H1 (cell line): ENCODE data around the gene TBC1D2B. TPM values are rescaled to one million over a fixed set of nuclear protein-coding genes. Genes with fewer than 3 reads are reported as not detected.

Experiments used
- CTCF ChIA-PET: fragments of 300-600 bp; sonication (Branson Sonifier 250); formaldehyde crosslinking; loops from one replicate; lab custom pipeline; 2021; ENCODE audit not compliant: partially characterized antibody; lab: Charles Lee
- POLR2A ChIA-PET: fragments of 300-600 bp; sonication (Branson Sonifier 250); formaldehyde crosslinking; loops from one replicate; lab custom pipeline; 2021; ENCODE audit warnings: inconsistent platforms; ENCODE audit not compliant: partially characterized antibody; lab: Charles Lee
- DNase-seq, 2 experiments: peaks; one replicate each; pipeline versions ENCODE4 v3.0.0 to v3.0.0-alpha.2; 2010 to 2022; ENCODE audit warnings: low spot score in 2 of 2, low read depth in 1 of 2, mixed read lengths in 1 of 2
- FAIRE-seq: peaks from 2 replicates; lab custom pipeline; 2011; peaks lifted over from hg19 to GRCh38; lab: Jason Lieb, UNC
- H2AFZ ChIP-seq: 2 replicates; pipeline ENCODE4 v1.8.1; 2012; ENCODE audit warnings: low read length, inconsistent platforms
- H2AK5ac ChIP-seq: 2 replicates; pipeline ENCODE4 v1.6.1; 2013; ENCODE audit warnings: low read depth, low read length
- H2BK120ac ChIP-seq: replicated peaks from 2 replicates; pipeline ENCODE3; 2013; ENCODE audit warnings: low read depth, low read length, inconsistent platforms
- H2BK12ac ChIP-seq: 2 replicates; pipeline ENCODE4 v1.6.1; 2013; ENCODE audit warnings: low read depth, low read length
- H2BK15ac ChIP-seq: 2 replicates; pipeline ENCODE4 v1.6.1; 2013; ENCODE audit warnings: low read length
- H2BK20ac ChIP-seq: 2 replicates; pipeline ENCODE4 v1.6.1; 2013; ENCODE audit warnings: low read length
- H2BK5ac ChIP-seq: 2 replicates; pipeline ENCODE4 v1.6.1; 2013; ENCODE audit warnings: low read depth, low read length
- H3K14ac ChIP-seq: 2 replicates; pipeline ENCODE4 v1.6.1; 2013; ENCODE audit warnings: inconsistent platforms; ENCODE audit not compliant: insufficient read length
- H3K18ac ChIP-seq: 2 replicates; pipeline ENCODE4 v1.6.1; 2013; ENCODE audit warnings: low read length; ENCODE audit errors: extremely low read depth
- H3K23ac ChIP-seq: 2 replicates; pipeline ENCODE4 v1.6.1; 2013; ENCODE audit warnings: inconsistent platforms; ENCODE audit not compliant: insufficient read length
- H3K23me2 ChIP-seq: 2 replicates; pipeline ENCODE4 v1.6.1; 2013; ENCODE audit warnings: low read depth, low read length
- H3K27ac ChIP-seq: 2 replicates; pipeline ENCODE4 v1.6.1; 2011; ENCODE audit warnings: low read depth, low read length, inconsistent platforms
- H3K27me3 ChIP-seq, 4 experiments: replicated peaks in 1 of 4; 1 replicate in 1 of 4; 2 replicates in 3 of 4; pipeline versions ENCODE4 v1.6.1 to v1.8.1; 2011 to 2013; ENCODE audit warnings: low read length in 3 of 4, mild to moderate bottlenecking in 3 of 4, inconsistent platforms in 2 of 4, mixed read lengths in 2 of 4, moderate library complexity in 1 of 4; ENCODE audit not compliant: control insufficient read depth in 3 of 4, insufficient read depth in 3 of 4; ENCODE audit errors: extremely low read depth in 1 of 4
- H3K36me3 ChIP-seq, 4 experiments: 2 replicates each; pipeline versions ENCODE4 v1.6.1 to v1.8.1; 2011 to 2013; ENCODE audit warnings: mild to moderate bottlenecking in 4 of 4, low read length in 3 of 4, moderate library complexity in 2 of 4, control low read depth in 1 of 4, inconsistent platforms in 1 of 4; ENCODE audit not compliant: insufficient read depth in 4 of 4, control insufficient read depth in 2 of 4
- H3K4ac ChIP-seq: replicated peaks from 2 replicates; pipeline ENCODE3; 2013; ENCODE audit warnings: low read length, low read depth, mixed read lengths, inconsistent platforms; ENCODE audit not compliant: insufficient read length
- H3K4me1 ChIP-seq, 4 experiments: replicated peaks in 1 of 4; 1 replicate in 1 of 4; 2 replicates in 3 of 4; pipeline versions ENCODE4 v1.6.1 to v1.8.1; 2011 to 2013; ENCODE audit warnings: low read length in 3 of 4, inconsistent platforms in 2 of 4, mixed read lengths in 1 of 4; ENCODE audit not compliant: insufficient read depth in 4 of 4, control insufficient read depth in 3 of 4
- H3K4me2 ChIP-seq, 2 experiments: 2 replicates each; pipeline versions ENCODE4 v1.6.1 to v1.8.1; 2011 to 2013; ENCODE audit warnings: low read depth in 2 of 2, low read length in 2 of 2, control low read depth in 1 of 2, inconsistent platforms in 1 of 2, mild to moderate bottlenecking in 1 of 2; ENCODE audit not compliant: insufficient read depth in 1 of 2
- H3K4me3 ChIP-seq, 4 experiments: fragments of 200-600, 300-600 bp in 1 of 4; sonication (generic), shearing (Covaris generic), sonication (Bioruptor Twin) in 1 of 4; 2 replicates each; pipeline versions ENCODE4 v1.5.1 to v1.8.1; 2011 to 2016; ENCODE audit warnings: low read length in 4 of 4, low read depth in 3 of 4, control low read depth in 2 of 4, inconsistent platforms in 2 of 4, mild to moderate bottlenecking in 2 of 4, mixed read lengths in 1 of 4, moderate library complexity in 1 of 4; ENCODE audit not compliant: insufficient read depth in 2 of 4; ENCODE audit errors: extremely low read depth in 1 of 4
- H3K56ac ChIP-seq: replicated peaks from 2 replicates; pipeline ENCODE3; 2013; ENCODE audit warnings: low read depth, mild to moderate bottlenecking, mixed read lengths, low read length, inconsistent platforms; ENCODE audit not compliant: insufficient read length
- H3K79me1 ChIP-seq: 2 replicates; pipeline ENCODE4 v1.6.1; 2013; ENCODE audit warnings: low read depth, low read length, control low read depth
- H3K79me2 ChIP-seq, 2 experiments: 2 replicates each; pipeline versions ENCODE4 v1.6.1 to v1.8.1; 2012 to 2013; ENCODE audit warnings: low read length in 2 of 2, mild to moderate bottlenecking in 2 of 2, inconsistent platforms in 1 of 2; ENCODE audit not compliant: insufficient read depth in 2 of 2, control insufficient read depth in 1 of 2
- H3K9ac ChIP-seq, 4 experiments: replicated peaks in 1 of 4; 1 replicate in 1 of 4; 2 replicates in 3 of 4; pipeline versions ENCODE4 v1.6.1 to v1.8.1; 2011 to 2013; ENCODE audit warnings: low read depth in 3 of 4, low read length in 3 of 4, control low read depth in 2 of 4, mild to moderate bottlenecking in 2 of 4, moderate library complexity in 2 of 4, inconsistent platforms in 1 of 4; ENCODE audit errors: extremely low read depth in 1 of 4
- H3K9me3 ChIP-seq, 2 experiments: 2 replicates each; pipeline versions ENCODE4 v1.6.1 to v1.8.1; 2012 to 2013; ENCODE audit warnings: mild to moderate bottlenecking in 2 of 2, moderate library complexity in 2 of 2, control low read depth in 1 of 2, inconsistent platforms in 1 of 2, low read depth in 1 of 2, low read length in 1 of 2, mixed read lengths in 1 of 2; ENCODE audit not compliant: insufficient read depth in 2 of 2
- H4K20me1 ChIP-seq, 2 experiments: replicated peaks in 1 of 2; 2 replicates each; pipeline versions ENCODE3 to v1.8.1; 2011 to 2013; ENCODE audit warnings: inconsistent platforms in 2 of 2, low read length in 2 of 2, mild to moderate bottlenecking in 1 of 2; ENCODE audit not compliant: insufficient read depth in 2 of 2, control insufficient read depth in 1 of 2
- H4K5ac ChIP-seq: 2 replicates; pipeline ENCODE4 v1.6.1; 2013; ENCODE audit warnings: low read length, low read depth, mixed read lengths, inconsistent platforms; ENCODE audit not compliant: insufficient read length
- H4K8ac ChIP-seq: 2 replicates; pipeline ENCODE4 v1.8.0; 2013; ENCODE audit warnings: mild to moderate bottlenecking, moderate library complexity, low read length, inconsistent platforms; ENCODE audit not compliant: insufficient read depth; ENCODE audit errors: extremely low read depth
- H4K91ac ChIP-seq: replicated peaks from 2 replicates; pipeline ENCODE3; 2013; ENCODE audit warnings: low read length, mixed read lengths, inconsistent platforms; ENCODE audit not compliant: insufficient read length
- ASH2L ChIP-seq: fragments of 200-600, 300-600 bp; sonication (generic); IDR thresholded peaks from one replicate; pipeline ENCODE4 v1.7.1; 2017; ENCODE audit warnings: low read length
- ATF3 ChIP-seq: IDR thresholded peaks from 2 replicates; pipeline ENCODE4 v1.6.1; 2011; ENCODE audit warnings: low read depth, mild to moderate bottlenecking, low read length; ENCODE audit not compliant: insufficient read depth
- CBX5 ChIP-seq: fragments of 300-800, 300-1000 bp; sonication (generic); IDR thresholded peaks from 2 replicates; pipeline ENCODE4 v1.7.1; 2016; ENCODE audit warnings: antibody characterized with exemption, low read length, low read depth
- CHD1 ChIP-seq: IDR thresholded peaks from 2 replicates; pipeline ENCODE4 v1.6.1; 2012; ENCODE audit warnings: low read depth, low read length, improper control_type of control experiment
- CTBP2 ChIP-seq: IDR thresholded peaks from 2 replicates; pipeline ENCODE4 v1.7.0; 2011; ENCODE audit warnings: borderline replicate concordance, mild to moderate bottlenecking, moderate library complexity, mixed read lengths, low read length; ENCODE audit not compliant: insufficient read depth, insufficient read length
- FOSL1 ChIP-seq: IDR thresholded peaks from 2 replicates; pipeline ENCODE4 v1.6.1; 2011; ENCODE audit warnings: mild to moderate bottlenecking, low read depth, low read length, moderate library complexity; ENCODE audit not compliant: insufficient read depth
- GABPA ChIP-seq: IDR thresholded peaks from 2 replicates; pipeline ENCODE4 v1.6.1; 2011; ENCODE audit warnings: mild to moderate bottlenecking, low read length, moderate library complexity, borderline replicate concordance; ENCODE audit not compliant: insufficient read depth
- SIRT6 ChIP-seq: IDR thresholded peaks from one replicate; pipeline ENCODE4 v1.7.1; 2012; ENCODE audit warnings: low read length, inconsistent platforms
- YY1 ChIP-seq: IDR thresholded peaks from 2 replicates; pipeline ENCODE4 v1.6.1; 2011; ENCODE audit warnings: low read depth, mild to moderate bottlenecking, low read length
- WGBS, 2 experiments: shearing (Covaris generic) in 1 of 2; methylation state at CpG; one replicate each; pipeline versions ENCODE4 v1.1.6 to v1.1.7; 2013 to 2015; ENCODE audit warnings: low lambda C conversion rate in 2 of 2, mixed read lengths in 2 of 2, inconsistent platforms in 1 of 2, low coverage in 1 of 2, missing lambda C conversion rate in 1 of 2; ENCODE audit not compliant: insufficient replicate concordance in 2 of 2, insufficient coverage in 1 of 2, insufficient read length in 1 of 2; ENCODE audit errors: extremely low coverage in 1 of 2, missing lambda C conversion rate in 1 of 2; 5-methylcytosine and 5-hydroxymethylcytosine counted together
- polyA plus RNA-seq, 7 experiments: library from polyadenylated mRNA; depleted of rRNA in 3 of 7; stranded (reverse) in 5 of 7; unstranded in 2 of 7; fragments of >200 nt in 5 of 7; fragments of 200-250 nt in 2 of 7; gene quantifications; 1 replicate in 5 of 7; 2 replicates in 1 of 7; 4 replicates in 1 of 7; pipeline versions ENCODE4 v1.2.1 to v1.2.3, GENCODE V29; 2011 to 2013; ENCODE audit warnings: missing spikeins in 2 of 7, mixed read lengths in 2 of 7
- total RNA-seq: library from RNA; stranded (reverse); fragmentation: NEBNext Ultra II Directional; extraction: Animal tissue kit (Norgen Biotek cat#: 25700); gene quantifications from 2 replicates; pipeline ENCODE4 v1.2.1, GENCODE V29; 2021
- TF ChIP-seq, protein P1 (sequence below), 3 experiments: IDR thresholded peaks; 1 replicate in 2 of 3; 2 replicates in 1 of 3; pipeline versions ENCODE4 v1.5.1 to v1.6.1; 2011; ENCODE audit warnings: low read length in 3 of 3, mild to moderate bottlenecking in 3 of 3, inconsistent platforms in 2 of 3, low read depth in 1 of 3, moderate library complexity in 1 of 3; ENCODE audit not compliant: insufficient read depth in 1 of 3; ENCODE audit errors: control extremely low read depth in 1 of 3
- TF ChIP-seq, protein P2 (sequence below): IDR thresholded peaks from 2 replicates; pipeline ENCODE4 v1.6.1; 2011; ENCODE audit warnings: low read length, improper control_type of control experiment

TBC1D2B gene
- total and polyA plus RNA-seq, 2 of the 8 experiments (the other 6 are each of a cell fraction or from before 2014, with no cell fraction given): 11.9 to 19.5 TPM

GRCh38 chr15:77974098-77974414 is 103.5 kb downstream of the TBC1D2B start:
- Histone ChIP-seq H3K23ac (no peak overlapping the region), H3K23me2 (no peaks in the 10 kb centered on the region), H3K4me3 (no peak overlapping the region), H4K91ac (no peak overlapping the region), H2BK120ac (no peak overlapping the region), H3K9me3 (no peaks in the 10 kb centered on the region), H2BK12ac (no peak overlapping the region), H3K4me1 (no peaks in the 10 kb centered on the region), H2AFZ (no peak overlapping the region), H3K14ac (no peak overlapping the region), H4K20me1 (no peaks in the 10 kb centered on the region), H2AK5ac (no peak overlapping the region), H3K79me2 (no peaks in the 10 kb centered on the region), H3K4me2 (no peak overlapping the region), H3K27me3 (no peaks in the 10 kb centered on the region), H4K5ac (no peak overlapping the region), H4K8ac (no peak overlapping the region), H3K9ac (no peak overlapping the region), H2BK15ac (no peak overlapping the region), H2BK5ac (no peak overlapping the region), H3K4ac (no peak overlapping the region), H3K79me1 (no peaks in the 10 kb centered on the region), H3K27ac (no peak overlapping the region), H3K36me3 (no peaks in the 10 kb centered on the region), H3K56ac (no peak overlapping the region), H2BK20ac (no peak overlapping the region), H3K18ac (no peak overlapping the region)
- ChIA-PET POLR2A (no interaction called here), CTCF (no interaction called here)
- DNase-seq: peak in 1 of 2 experiments; percentile 33
- FAIRE-seq: no peak
- 75% methylated on average over 6 of the region's 6 CpGs; no CpG with 5 or more reads in 1 of the 2 experiments for WGBS, 2 experiments
- TF ChIP-seq ATF3 (no peak), CBX5 (no peak), SIRT6 (no peak), GABPA (no peak), YY1 (no peak), CTBP2 (no peak), FOSL1 (no peak), CHD1 (no peak), ASH2L (no peak)
- TF ChIP-seq, protein P1, sequence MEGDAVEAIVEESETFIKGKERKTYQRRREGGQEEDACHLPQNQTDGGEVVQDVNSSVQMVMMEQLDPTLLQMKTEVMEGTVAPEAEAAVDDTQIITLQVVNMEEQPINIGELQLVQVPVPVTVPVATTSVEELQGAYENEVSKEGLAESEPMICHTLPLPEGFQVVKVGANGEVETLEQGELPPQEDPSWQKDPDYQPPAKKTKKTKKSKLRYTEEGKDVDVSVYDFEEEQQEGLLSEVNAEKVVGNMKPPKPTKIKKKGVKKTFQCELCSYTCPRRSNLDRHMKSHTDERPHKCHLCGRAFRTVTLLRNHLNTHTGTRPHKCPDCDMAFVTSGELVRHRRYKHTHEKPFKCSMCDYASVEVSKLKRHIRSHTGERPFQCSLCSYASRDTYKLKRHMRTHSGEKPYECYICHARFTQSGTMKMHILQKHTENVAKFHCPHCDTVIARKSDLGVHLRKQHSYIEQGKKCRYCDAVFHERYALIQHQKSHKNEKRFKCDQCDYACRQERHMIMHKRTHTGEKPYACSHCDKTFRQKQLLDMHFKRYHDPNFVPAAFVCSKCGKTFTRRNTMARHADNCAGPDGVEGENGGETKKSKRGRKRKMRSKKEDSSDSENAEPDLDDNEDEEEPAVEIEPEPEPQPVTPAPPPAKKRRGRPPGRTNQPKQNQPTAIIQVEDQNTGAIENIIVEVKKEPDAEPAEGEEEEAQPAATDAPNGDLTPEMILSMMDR (IDR thresholded peaks at IDR 0.05; ENCODE audit: control extremely low read depth in 1 of 3, insufficient read depth in 1 of 3, low read depth in 1 of 3, low read length in 3 of 3): no peak
- TF ChIP-seq, protein P2, sequence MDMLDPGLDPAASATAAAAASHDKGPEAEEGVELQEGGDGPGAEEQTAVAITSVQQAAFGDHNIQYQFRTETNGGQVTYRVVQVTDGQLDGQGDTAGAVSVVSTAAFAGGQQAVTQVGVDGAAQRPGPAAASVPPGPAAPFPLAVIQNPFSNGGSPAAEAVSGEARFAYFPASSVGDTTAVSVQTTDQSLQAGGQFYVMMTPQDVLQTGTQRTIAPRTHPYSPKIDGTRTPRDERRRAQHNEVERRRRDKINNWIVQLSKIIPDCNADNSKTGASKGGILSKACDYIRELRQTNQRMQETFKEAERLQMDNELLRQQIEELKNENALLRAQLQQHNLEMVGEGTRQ: no peak
